ENCODE results near the gene HPX. TPM values are rescaled to one million over a fixed set of nuclear protein-coding genes. Genes with fewer than 3 reads are reported as not detected.

The HPX gene
- total RNA-seq, 1 donor from 2014 or later: 3.8 TPM

DNA sequence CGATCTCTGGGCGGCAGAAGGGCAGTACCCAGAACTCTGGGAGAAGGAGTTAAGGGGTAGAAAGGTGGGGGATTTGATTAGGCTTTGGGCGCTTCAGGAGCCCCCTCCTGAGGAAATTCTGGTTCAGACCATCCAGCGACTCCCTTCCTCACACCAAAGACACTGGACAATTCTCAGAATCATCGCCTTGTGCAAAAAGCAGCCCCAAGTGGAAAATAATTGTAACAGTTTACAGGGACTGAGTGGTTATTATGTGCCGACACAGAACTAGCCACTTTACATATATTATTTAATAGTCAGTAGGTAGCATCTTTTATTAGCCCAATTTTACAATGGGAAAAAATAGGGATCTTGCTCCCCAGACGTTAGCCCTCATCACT, 33.6 kb upstream of the HPX start:
- Mint-ChIP-seq H3K27ac (ENCODE audit: unreplicated experiment) (peak overlapping the region; percentile 96), H3K4me3 (ENCODE audit: unreplicated experiment) (peak overlapping the region; percentile 80), H3K27me3 (ENCODE audit: low read depth) (no peaks in the 10 kb centered on the region), H3K4me1 (ENCODE audit: low read depth) (peaks cover 38% of the 10 kb centered on the region), H3K36me3 (ENCODE audit: low read depth) (peaks cover 11% of the 10 kb centered on the region), H3K9me3 (ENCODE audit: low read depth) (no peaks in the 10 kb centered on the region)
- TF ChIP-seq, protein P1, sequence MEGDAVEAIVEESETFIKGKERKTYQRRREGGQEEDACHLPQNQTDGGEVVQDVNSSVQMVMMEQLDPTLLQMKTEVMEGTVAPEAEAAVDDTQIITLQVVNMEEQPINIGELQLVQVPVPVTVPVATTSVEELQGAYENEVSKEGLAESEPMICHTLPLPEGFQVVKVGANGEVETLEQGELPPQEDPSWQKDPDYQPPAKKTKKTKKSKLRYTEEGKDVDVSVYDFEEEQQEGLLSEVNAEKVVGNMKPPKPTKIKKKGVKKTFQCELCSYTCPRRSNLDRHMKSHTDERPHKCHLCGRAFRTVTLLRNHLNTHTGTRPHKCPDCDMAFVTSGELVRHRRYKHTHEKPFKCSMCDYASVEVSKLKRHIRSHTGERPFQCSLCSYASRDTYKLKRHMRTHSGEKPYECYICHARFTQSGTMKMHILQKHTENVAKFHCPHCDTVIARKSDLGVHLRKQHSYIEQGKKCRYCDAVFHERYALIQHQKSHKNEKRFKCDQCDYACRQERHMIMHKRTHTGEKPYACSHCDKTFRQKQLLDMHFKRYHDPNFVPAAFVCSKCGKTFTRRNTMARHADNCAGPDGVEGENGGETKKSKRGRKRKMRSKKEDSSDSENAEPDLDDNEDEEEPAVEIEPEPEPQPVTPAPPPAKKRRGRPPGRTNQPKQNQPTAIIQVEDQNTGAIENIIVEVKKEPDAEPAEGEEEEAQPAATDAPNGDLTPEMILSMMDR (IDR thresholded peaks at IDR 0.05): peak; percentile 50
- no peak for DNase-seq (ENCODE audit: low spot score)

DNA sequence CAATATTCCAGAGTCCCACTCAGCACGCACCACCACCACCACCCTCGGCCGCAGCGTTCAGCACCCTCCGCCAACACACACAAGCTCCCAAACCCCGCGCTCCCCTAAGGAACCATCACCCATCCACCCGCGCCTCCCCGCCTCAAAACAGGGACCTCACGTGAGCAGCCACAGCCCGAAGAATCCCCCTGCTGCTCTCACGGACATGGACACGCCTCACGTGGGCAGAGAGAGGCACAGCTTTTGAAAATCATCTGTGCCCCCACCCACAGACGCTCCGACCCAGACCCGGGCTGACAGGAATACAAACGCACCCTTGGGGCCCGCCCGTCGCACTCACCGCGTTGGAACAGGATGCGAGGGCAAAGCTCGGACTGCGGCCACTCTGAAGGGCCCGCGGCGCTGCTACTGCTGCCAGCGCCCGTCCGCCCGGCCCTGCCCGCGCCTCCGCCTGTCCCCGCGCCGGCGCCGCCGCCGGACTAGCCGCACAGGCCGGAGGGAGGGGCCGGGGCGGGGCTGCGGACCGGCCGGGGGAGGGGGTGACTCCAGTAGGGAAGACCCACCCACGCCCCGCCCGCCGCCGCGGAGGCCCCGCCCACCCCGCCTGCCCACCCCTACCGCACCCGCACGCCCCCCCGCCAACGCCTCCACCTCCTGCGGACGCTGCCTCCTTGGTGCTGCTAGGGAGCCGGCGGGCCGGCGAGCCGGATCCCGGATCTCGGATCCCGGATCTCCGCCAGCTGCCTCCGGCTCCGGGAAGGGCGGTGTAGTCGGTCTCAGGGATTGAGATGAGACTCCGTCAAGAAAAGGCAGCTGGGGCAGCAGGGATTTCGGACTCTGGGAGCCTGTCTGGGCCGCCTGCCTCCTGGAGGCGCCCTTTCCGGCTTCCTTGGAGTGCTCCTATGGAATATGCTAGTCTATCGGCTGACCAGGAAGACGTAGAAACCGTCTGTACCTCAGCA, 32.9 kb upstream of the HPX start, which contains the start of gene TRIM3:
Gene TRIM3, minus strand, starts transcription at position 491 of the 962 bp plus-strand sequence. CDS start 8,246 bp downstream, outside the sequence.
- H3K36me3 Mint-ChIP-seq (ENCODE audit: low read depth): peaks cover 11% of the 10 kb centered on the region
- H3K4me1 Mint-ChIP-seq (ENCODE audit: low read depth): peaks cover 33% of the 10 kb centered on the region
- peak within 1 kb of the TSS; percentile 92 for H3K4me3 Mint-ChIP-seq (ENCODE audit: unreplicated experiment)
- TF ChIP-seq, protein P1 (IDR thresholded peaks at IDR 0.05): peak; percentile 78
- no peaks in the 10 kb centered on the region for H3K9me3 Mint-ChIP-seq (ENCODE audit: low read depth)
- no peaks in the 10 kb centered on the region for H3K27me3 Mint-ChIP-seq (ENCODE audit: low read depth)
- DNase-seq (ENCODE audit: low spot score): peak; percentile 95
- H3K27ac Mint-ChIP-seq (ENCODE audit: unreplicated experiment): peak within 1 kb of the TSS; percentile 96

- H3K4me1 Mint-ChIP-seq (ENCODE audit: low read depth): peaks cover 33% of the 10 kb centered on the region
- TF ChIP-seq, protein P1 (IDR thresholded peaks at IDR 0.05): no peak
- peak overlapping the region; percentile 92 for H3K4me3 Mint-ChIP-seq (ENCODE audit: unreplicated experiment)
- DNase-seq (ENCODE audit: low spot score): no peak
- no peaks in the 10 kb centered on the region for H3K27me3 Mint-ChIP-seq (ENCODE audit: low read depth)
- peaks cover 7% of the 10 kb centered on the region for H3K36me3 Mint-ChIP-seq (ENCODE audit: low read depth)
- H3K27ac Mint-ChIP-seq (ENCODE audit: unreplicated experiment): peak overlapping the region; percentile 41
- no peaks in the 10 kb centered on the region for H3K9me3 Mint-ChIP-seq (ENCODE audit: low read depth)
Measured at GRCh38 chr11:6472934-6473333, 32.1 kb upstream of the HPX start.

DNA sequence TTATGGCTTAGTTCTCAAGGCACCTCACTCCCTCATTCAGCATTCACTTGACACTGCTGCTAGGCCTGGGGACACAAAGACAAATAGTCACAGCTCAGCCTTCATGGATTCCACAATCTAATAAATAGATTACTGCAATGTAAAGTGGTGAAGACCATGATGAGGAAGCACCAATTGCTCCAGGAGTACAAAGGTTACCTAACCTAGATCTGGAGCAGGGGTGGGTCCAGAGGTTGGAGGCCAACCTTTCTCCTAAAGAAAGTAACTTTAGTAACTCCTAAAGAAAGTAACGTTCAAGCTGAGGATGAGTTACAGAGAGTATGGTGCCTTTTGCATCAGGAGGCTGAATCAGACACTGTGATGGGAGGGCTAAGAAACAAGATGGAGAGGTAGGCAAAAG, 28.8 kb upstream of the HPX start:
- no peak overlapping the region for H3K27ac Mint-ChIP-seq (ENCODE audit: unreplicated experiment)
- no peak overlapping the region for H3K4me3 Mint-ChIP-seq (ENCODE audit: unreplicated experiment)
- no peaks in the 10 kb centered on the region for H3K9me3 Mint-ChIP-seq (ENCODE audit: low read depth)
- TF ChIP-seq, protein P1 (IDR thresholded peaks at IDR 0.05): no peak
- DNase-seq (ENCODE audit: low spot score): no peak
- H3K4me1 Mint-ChIP-seq (ENCODE audit: low read depth): peaks cover 24% of the 10 kb centered on the region
- H3K36me3 Mint-ChIP-seq (ENCODE audit: low read depth): peaks cover 7% of the 10 kb centered on the region
- no peaks in the 10 kb centered on the region for H3K27me3 Mint-ChIP-seq (ENCODE audit: low read depth)

GRCh38 chr11:6468712-6469495, 28.1 kb upstream of the HPX start:
- H3K4me3 Mint-ChIP-seq (ENCODE audit: unreplicated experiment): no peak overlapping the region
- no peak overlapping the region for H3K27ac Mint-ChIP-seq (ENCODE audit: unreplicated experiment)
- DNase-seq (ENCODE audit: low spot score): peak; percentile 92
- H3K27me3 Mint-ChIP-seq (ENCODE audit: low read depth): no peaks in the 10 kb centered on the region
- TF ChIP-seq, protein P1 (IDR thresholded peaks at IDR 0.05): no peak
- H3K9me3 Mint-ChIP-seq (ENCODE audit: low read depth): no peaks in the 10 kb centered on the region
- peaks cover 18% of the 10 kb centered on the region for H3K4me1 Mint-ChIP-seq (ENCODE audit: low read depth)
- peaks cover 10% of the 10 kb centered on the region for H3K36me3 Mint-ChIP-seq (ENCODE audit: low read depth)
